Islet precursor cell (in vitro differentiated cells): ENCODE results near the gene ARID5B.

Experiments
- DNase-seq: peaks from one replicate; pipeline ENCODE4 v3.0.0-alpha.2; 2018

Gene ARID5B

DNA sequence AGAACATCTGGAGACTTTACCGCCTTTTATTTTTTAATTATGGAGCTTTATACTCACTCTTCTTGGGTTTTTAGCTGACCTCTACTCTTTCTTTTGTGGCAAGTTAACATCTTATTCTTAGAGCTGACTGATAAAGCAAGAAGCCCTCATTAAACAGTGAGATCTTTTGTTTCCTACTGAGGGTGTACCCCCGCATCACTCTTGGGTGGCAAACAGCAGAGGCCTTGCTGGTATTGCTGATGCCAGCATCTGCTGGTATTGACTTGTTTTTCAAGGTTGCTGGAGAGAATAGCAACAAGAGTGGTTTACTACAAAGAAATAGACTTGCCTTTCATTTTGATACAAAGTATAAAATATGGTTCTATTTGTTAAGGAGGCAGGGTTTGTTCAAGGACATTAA, 154.7 kb downstream of the ARID5B start:
- no peak for DNase-seq

DNA sequence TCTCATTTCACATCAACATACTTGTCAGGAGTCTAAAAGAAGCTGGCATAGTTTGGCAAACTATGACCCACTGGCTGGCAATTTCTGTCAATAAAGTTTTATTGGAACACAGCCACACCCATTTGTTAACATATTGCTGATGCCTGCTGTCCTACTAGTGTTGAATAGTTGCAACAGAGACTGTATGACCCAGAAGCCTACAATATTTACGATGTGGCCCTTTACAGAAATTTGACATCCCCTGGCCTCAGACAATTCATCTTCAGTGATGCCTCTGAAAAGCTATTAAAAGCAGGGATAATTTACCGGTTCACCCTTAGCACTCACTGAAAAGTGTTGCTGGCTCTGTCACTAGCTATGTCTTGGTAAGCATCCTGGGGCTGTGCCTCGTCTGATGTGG, 155.2 kb downstream of the ARID5B start:
- no peak for DNase-seq

DNA sequence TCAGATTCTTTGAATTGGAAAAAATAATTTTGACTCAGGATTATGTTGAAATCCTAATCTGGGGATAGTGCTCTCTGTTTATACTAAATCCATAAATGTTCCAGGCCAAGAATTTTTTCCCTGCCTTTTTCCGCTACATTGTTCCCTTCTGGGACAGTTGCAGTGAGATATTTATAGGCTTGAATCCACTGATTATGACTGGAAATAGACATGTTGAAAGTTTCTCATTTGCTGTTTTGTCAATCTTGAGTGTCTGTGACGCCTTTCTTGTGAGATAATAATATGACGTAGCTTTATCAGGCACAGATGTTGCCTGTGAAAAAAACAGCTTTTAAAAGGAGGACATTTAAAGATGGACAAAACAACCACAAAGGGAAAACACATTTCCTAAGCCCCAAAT, 155.9 kb downstream of the ARID5B start:
- no peak for DNase-seq

DNA sequence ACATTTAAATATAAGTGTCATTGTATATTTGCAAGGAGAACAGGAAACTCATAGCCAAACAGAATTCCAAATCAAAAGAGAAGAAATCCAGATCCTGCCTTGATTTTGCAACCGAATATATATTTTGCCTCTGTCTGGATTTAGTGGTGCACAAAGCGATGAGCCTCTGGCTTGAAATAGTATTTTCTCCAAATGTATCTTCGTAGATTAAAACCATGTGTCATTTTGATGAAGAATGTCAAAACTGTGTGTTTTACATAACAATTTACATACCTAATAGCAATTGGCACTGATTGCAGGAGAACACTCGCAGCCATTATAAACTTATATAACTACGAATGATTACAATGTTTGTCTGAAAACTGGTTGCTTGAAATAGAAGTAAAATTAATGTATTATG, 156.4 kb downstream of the ARID5B start:
- DNase-seq = no peak

DNA sequence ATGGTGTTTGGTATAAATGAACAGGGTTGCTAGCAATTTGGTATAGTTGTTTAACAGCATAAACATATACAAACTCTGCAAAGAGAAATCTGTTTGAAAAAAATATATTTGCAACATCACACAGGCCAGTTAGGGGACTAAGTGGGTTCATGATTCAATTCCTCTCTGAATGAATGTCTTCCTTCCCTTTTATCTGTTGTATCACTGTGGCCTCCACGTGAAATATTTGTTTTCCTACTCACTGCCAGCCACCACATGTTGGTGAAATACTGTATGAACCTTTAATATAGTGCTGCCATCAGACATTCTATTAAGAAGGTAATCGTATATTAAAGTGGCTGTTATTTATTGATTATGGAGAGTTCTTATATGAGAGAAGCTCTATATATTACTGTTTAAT, 157.0 kb downstream of the ARID5B start:
- no peak for DNase-seq

DNA sequence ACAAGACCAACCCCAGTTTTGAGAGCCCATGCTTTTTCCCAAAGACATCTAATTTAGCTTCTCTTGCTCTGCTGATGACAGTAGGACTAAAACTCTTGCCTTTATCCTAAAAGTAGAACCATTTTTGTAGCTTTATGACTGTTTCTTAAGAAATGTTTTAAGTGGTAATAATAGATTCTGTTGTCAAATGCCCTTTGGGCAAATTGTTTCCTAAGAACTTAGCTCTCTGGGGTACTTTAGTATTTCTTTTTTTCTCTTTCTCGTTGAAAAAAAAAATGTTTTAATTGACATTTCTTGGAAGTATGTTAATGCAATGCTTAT, 157.4 kb downstream of the ARID5B start:
- DNase-seq = no peak

DNA sequence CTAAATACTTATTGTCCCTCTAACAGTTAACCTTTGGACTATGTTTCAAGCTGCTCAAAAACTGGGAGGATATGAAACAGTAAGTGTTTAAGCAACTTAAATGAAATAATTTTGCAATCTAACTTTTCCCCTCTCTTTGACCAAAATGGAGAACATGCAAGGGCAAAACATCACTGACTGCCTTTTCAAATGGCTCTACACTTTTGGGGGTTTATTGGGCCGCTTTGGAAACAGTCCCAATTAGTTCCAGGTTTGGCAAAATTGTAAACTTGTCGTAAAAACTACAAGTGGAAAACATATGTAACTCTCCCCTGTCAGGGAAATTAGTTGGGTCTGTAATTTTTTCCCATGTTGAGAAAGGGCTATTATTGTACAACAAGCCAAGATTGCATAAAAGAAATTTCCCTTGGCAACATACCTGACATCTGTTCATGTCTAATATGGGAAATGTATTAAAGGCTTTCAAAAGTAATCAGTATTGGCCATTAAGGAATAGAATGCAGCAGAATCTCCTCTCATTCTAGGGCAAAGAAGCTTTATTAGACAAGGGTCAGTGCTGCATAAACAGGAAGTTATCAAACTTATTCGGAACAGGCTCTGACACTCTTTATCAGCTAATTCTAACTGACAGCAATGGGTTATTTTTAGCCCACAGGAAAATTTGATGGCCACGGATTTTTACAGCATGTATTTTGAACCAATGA, 157.9 kb downstream of the ARID5B start:
- no peak for DNase-seq

DNA sequence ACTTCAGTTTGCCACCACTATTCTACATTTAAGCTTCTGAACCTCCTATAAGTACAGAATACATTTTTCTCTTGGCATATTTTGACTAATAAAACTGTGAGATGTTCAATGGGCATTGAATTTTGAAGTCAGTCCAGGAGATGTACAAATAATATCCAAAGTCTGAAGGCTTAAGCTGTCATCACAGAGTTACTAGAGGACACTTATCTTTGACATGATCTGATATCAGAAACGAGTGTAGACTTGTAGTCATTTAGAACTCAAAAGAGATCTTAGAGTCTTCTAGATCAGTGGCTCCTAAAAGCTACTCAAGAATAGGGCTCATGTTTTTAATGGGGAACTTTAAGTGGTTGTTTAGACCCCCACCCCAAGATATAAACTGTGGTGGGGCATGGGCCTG, 160.5 kb downstream of the ARID5B start:
- DNase-seq = no peak

DNA sequence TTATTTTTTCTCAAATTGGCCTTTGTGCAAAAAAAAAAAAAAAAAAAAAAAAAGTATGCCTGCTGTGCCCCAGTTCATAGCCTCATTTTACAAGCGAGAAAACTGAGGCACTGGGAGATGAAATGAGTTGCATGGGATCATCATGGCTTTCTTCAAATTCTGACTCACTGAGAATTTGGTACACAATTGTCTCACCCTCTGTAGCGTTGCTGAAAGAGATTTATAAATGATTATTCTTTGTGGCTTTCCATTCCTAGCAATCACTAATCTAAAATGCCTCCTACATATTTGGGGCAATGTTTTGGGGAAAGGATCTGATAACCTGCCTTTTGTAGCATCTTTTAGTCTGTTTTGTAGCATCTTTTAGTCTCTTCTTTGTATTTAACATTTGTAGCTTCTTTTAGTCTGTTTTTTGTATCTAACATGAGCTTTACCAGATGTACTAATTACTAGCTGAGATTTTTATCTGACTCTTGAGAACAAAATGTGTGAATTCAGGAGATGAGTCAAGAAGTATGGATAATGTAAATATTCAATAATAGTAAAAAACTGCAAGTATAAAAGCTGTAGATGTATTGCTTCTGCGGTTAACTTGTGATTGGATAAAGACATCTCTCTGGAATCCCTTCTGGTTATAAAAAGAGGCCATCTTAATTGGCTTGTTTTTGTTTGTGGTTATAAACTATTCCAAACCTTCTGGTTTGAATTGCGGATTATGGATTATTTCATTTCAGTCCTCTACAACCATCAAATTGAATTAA, 161.4 kb downstream of the ARID5B start:
- no peak for DNase-seq

DNA sequence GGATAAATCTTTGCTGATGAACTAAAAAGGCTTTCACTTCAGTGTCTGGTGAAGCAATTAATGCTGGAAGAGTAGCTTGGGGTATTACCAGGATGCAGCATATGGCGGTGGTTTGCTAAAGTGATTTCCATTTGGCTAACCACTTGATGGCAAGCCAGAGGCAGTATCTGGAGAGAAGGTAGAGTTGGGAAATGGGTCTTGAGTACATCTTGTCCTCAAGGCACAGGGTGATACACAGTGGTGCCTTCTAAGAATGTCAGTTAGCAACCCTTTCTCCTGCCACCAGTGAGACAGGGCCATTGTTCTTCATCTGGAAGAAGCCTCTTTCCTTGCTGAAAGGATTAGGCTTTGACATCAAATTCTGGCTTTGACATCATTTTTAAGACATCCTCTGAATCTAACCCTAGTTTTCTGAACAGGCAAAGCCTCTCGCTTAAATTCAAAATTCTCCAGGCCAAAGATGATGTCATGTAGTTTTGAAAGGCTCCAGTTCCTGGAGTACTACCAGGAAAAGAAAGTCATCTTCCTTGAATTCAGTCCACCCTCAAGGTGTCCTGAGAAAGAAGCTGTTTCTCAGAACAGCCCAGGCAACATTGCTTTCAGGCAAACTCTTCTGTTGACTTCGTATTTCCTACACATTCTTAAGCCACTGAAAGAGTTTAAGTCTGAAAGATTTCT, 162.4 kb downstream of the ARID5B start:
- no peak for DNase-seq

DNA sequence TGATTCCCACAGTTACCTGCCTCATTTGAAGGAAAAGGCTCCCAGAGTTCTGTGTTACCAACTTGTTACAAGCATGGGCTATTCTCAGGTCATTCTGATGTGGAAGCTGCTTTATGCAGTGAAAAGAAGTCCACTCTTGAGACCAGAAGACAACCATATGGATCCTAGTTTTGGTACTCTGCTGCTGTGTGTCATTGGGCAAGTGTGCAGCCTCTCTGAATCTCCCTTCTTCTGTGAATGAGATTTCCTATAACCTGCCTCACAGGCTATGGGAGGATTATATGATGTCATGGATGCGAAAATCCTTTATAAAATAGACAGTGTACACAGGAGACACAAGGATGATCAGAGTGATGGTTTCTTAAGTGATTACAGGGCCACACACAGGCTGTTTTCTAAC, 166.1 kb downstream of the ARID5B start:
- DNase-seq = no peak

DNA sequence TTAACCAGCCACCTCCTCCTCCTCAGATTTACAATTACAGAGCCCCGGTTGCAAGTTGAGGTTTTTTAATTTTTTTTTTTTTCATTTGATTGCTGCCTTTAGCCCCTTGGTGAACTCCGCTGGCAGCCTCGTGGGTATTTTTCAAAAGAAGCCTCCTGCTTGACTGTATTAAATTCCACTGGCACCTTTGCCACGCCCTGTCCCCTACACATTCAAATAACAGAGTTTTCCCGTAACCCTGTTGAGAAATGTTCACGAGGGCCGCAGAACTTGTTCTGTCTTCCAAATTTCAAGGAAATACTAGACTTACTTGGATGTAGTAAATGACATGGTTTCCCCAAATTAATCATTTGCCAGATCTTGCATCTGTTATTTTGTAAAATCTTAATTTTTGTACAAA, 167.0 kb downstream of the ARID5B start:
- no peak for DNase-seq

DNA sequence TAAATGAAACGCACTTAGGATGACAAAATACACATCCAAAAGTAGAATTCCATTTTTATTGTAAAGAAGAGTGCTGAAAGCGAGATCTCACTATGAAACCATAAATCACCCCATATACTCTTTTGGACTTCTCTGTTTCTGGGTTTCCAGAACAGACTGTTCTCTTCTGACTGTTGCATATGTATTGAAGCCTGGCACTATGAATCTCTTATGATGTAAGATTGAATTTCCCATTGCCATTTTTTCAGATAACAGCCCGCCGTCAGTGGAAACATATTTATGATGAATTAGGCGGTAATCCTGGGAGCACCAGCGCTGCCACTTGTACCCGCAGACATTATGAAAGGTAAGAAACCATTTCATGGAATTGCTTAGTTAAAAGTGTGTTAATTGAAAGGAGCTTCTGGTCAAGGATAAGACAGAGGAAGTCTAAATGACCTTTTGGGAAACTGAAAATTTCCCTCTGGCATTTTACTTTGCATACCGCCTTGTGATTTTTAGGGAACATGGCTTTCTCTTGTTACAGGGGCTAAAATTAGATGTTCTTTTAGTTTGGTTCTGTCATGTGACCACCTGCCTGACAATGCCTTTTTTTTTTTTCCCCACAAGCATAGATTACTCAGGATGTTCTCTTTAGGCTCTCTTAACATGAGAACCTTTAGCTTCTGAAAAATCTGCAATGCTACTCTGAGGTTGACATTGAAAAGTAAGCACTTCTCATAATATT, 168.1 kb downstream of the ARID5B start:
- no peak for DNase-seq

DNA sequence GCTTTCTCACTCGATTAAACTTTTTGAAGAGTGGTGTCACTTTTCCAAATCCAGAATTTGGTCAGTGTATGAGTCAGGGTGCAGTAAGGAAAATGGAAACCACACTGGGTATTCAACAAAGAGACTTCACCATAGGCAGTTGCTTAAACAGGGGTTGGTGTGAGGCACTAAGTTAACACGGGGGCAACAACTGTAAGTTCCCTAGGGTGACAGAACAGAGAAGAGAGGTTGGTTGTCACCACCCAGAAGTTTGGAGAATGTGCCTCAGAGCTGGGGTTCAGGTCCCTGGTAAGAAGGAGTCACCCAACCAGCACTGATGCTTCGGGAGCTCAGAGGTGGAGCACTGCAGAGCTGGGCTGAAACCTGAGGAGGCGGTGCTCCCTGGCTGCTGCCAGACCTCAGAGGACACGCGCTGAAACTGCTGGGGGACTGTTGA, 170.4 kb downstream of the ARID5B start:
- DNase-seq = no peak

DNA sequence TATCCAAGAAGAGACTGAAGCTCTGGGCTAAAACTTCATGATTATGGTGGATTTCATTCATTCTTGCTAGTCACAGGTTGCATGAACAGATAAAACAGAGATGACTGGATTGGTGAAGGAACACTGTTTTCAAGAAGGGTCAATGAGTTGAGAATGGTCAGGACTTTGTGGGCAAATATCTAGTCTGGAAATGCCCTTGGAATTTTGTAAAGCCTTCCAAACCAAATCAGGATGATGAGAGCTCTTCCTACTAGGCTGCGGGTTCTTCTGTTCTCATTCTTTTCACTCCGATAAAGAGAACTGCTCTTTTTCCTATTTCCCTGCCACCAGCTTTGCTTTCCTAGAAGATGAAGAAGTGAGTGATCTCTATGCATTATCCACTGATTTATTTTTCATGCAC, 171.4 kb downstream of the ARID5B start:
- no peak for DNase-seq

DNA sequence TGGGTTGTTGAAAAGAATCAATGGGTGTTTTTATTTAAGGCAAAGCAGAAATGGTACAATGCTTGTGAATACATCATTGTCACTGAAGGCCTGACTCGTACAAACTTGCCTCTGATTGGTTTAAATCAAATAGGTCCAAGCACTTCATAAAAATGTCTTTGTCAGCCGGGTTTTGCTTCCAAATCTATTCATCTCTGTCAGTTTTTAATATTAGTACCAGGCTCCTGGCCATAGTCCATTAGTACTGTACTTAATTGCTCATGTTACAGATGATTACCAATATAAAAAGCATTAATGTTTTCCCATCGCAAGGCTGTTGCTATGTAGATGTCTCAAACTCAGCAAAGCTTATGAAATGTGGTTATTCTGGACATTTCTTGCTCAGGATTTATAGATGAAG, 171.9 kb downstream of the ARID5B start:
- DNase-seq = no peak

DNA sequence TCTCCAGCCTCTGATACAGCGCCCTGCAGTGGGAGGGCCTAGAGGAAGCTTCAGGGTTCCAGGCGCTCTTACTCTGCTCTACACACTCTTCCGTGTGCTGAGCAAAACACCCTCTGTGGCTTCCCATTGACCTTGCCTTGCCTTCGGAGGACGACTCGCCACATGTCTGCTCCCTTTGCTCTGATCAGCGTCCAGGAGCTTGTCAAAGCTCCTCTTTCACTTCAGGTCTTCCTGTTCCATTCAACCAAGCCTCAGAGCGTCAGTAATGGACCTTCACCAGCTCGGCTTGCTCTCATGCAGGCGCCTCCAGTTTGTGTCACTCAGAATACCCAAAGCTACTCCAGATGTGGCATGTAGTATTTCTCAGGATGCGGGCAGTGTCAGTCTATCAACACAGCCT, 173.9 kb downstream of the ARID5B start:
- no peak for DNase-seq

DNA sequence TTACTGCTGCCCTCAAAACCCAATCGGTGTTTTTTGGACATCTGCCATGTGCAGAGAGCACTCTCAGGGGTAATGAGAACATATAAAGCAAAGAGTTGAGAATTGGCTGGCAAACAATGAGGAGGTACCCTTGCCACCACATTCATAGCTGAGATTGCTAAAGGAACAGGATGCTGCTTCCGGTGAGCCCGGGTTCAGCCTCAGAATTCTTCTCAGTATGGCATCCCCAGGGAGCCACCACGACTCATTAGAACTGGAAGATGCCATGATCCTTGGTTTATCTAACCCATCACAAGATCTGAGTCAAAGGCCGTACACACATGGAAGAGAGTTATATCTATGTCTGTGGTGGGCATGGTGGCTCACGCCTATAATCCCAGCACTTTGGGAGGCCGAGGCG, 174.4 kb downstream of the ARID5B start:
- no peak for DNase-seq

DNA sequence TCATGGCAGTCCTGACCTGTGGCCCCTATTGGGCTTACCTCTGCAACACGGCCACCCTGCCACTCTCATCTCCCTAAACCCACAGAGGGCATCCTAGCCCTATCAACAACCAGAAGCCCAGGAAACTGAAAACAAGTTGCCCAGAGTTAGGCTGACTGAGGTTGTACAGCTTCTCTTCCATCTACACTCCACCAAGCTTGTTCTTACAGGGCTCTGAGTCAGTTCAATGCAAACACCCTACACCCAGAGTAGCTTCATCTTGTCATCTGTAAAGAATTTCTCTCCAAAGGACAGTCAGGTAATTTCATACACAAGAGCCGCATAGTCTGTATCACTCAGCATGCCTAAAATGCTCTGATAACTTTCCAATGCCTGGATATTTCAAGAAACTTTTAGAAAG, 175.4 kb downstream of the ARID5B start:
- DNase-seq = peak; percentile 71

DNA sequence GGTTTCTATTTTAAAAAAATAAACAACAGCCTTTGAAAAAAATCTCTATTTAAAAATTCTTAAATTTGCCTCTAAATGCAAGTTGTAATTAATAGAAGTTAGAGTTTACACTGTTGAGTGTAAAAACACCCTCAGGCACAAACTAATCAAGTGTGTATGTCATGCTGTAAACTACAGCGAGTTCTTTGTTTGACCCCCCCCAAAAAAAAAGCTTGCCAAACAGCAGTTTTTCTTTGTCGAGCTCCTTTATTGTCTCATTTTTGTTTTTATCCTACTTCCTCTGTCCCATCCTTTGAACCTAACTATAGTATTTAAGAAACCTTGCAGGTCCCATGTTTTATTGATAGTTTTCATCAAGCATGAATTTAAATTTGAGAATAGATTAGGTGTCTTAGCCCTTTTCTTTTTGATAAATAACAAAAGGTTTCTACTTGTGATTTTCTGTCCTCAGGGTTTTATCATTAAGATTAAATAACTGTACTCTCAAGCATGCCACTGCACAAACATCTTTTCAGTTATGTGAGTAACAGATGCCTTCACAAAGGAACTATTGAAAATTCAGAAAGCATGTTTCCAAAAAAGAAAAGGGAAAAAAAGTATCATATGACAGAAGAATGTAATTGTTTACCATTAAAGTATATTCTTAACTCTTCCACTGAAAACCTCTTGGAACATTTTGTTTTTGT, 176.0 kb downstream of the ARID5B start:
- no peak for DNase-seq

DNA sequence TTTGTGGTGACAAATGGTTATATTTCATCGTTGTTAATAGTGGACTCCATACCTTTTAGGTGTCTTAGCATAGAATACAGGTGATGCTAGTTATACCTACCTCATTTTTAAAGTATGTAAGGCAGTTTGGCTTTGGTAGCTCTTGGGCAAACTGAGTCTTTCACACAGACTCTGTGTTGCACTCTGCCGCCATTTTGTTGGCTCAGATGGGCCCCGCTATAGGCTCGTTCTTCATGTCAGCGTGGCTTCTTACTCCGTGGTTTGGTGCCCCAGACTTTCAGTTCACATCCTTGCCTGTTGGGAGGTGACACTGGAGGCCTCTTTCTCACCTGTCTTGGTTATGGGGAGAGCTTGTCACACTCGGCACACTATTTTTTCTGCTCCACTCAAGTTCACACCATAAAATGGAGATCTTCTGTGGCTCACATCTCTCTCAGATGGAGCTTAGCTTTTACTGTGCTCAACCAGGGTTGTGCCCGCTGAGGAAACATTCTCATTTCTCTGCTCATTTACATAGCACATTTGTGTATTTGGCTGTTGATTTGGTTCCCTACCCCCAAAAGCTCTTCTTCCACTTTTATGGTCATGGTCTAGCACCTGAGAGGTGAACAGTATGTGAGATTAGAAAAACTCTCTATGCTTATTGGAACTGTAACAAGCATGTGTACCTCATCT, 178.5 kb downstream of the ARID5B start:
- no peak for DNase-seq

DNA sequence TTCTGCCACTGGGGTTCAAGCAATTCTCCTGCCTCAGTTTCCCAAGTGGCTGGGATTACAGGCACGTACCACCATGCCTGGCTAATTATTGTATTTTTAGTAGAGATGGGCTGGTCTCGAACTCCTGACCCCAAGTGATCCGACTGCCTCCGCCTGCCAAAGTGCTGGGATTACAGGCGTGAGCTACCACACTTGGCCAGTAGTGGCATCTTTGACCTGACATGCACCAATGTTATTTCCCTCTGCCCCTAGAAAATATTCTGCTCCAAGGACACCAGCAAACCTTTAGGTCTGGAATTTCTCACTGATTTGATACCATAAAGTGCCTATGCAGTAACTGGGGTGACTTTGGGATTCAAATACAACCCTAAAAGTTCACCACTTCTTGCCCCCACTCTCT, 179.4 kb downstream of the ARID5B start:
- no peak for DNase-seq
